SK-N-SH treated with all-trans-retinoic acid at 6 μM for 48 hours (cell line): ENCODE data around the gene UVRAG.

Experiments
- ATAC-seq: fragments of 200-7000 bp; cut with Tn5 transposase; 3 replicates; pipeline ENCODE4 v1.9.1; 2020; ENCODE audit warnings: mild to moderate bottlenecking, moderate library complexity
- ARNTL ChIP-seq: fragments of 450-650 bp; formaldehyde crosslinking; IDR thresholded peaks from 2 replicates; pipeline ENCODE4 v1.5.0; 2020; ENCODE audit warnings: low read depth, mild to moderate bottlenecking, moderate library complexity, borderline replicate concordance
- BACH2 ChIP-seq: fragments of 250-450 bp; sonication (Bioruptor Pico); IDR thresholded peaks from 2 replicates; pipeline ENCODE4 v1.9.0; 2021; ENCODE audit warnings: mild to moderate bottlenecking, borderline replicate concordance
- CREB5 ChIP-seq: fragments of 250-450 bp; sonication (Bioruptor Pico); IDR thresholded peaks from 2 replicates; pipeline ENCODE4 v1.5.1; 2020; ENCODE audit warnings: low read depth, mild to moderate bottlenecking, moderate library complexity
- ESRRG ChIP-seq: fragments of 250-450 bp; sonication (Bioruptor Pico); IDR thresholded peaks from 2 replicates; pipeline ENCODE4 v1.6.1; 2021; ENCODE audit warnings: mild to moderate bottlenecking
- GLIS3 ChIP-seq: fragments of 250-450 bp; sonication (Bioruptor Pico); IDR thresholded peaks from 2 replicates; pipeline ENCODE4 v1.5.0; 2020; ENCODE audit warnings: mild to moderate bottlenecking, moderate library complexity
- OSR1 ChIP-seq: fragments of 250-450 bp; sonication (Bioruptor Pico); IDR thresholded peaks from 2 replicates; pipeline ENCODE4 v1.8.0; 2022; ENCODE audit warnings: moderate library complexity, mild to moderate bottlenecking, inconsistent platforms
- PATZ1 ChIP-seq: fragments of 250-450 bp; sonication (Bioruptor Pico); IDR thresholded peaks from 2 replicates; pipeline ENCODE4 v1.8.0; 2020; ENCODE audit warnings: mild to moderate bottlenecking, moderate library complexity, borderline replicate concordance
- POU6F1 ChIP-seq: fragments of 250-450 bp; sonication (Bioruptor Pico); IDR thresholded peaks from 2 replicates; pipeline ENCODE4 v1.8.0; 2021; ENCODE audit warnings: low read depth, mild to moderate bottlenecking, moderate library complexity, borderline replicate concordance
- PPARA ChIP-seq: fragments of 250-450 bp; sonication (Bioruptor Pico); IDR thresholded peaks from 2 replicates; pipeline ENCODE4 v1.5.0; 2020; ENCODE audit warnings: mild to moderate bottlenecking, borderline replicate concordance
- RARB ChIP-seq: fragments of 250-450 bp; sonication (Bioruptor Pico); IDR thresholded peaks from 2 replicates; pipeline ENCODE4 v1.8.0; 2021; ENCODE audit warnings: mild to moderate bottlenecking, moderate library complexity
- SNAI2 ChIP-seq: fragments of 250-450 bp; sonication (Bioruptor Pico); IDR thresholded peaks from 2 replicates; pipeline ENCODE4 v1.5.0; 2020; ENCODE audit warnings: mild to moderate bottlenecking, moderate library complexity
- TCF4 ChIP-seq: fragments of 250-450 bp; sonication (Bioruptor Pico); IDR thresholded peaks from 2 replicates; pipeline ENCODE4 v1.8.0; 2021; ENCODE audit warnings: mild to moderate bottlenecking, moderate library complexity, borderline replicate concordance
- TOX ChIP-seq: fragments of 250-450 bp; sonication (Bioruptor Pico); IDR thresholded peaks from 2 replicates; pipeline ENCODE4 v1.8.0; 2021; ENCODE audit warnings: mild to moderate bottlenecking, moderate library complexity, borderline replicate concordance
- TSHZ2 ChIP-seq: fragments of 250-450 bp; sonication (Bioruptor Pico); IDR thresholded peaks from 2 replicates; pipeline ENCODE4 v1.5.0; 2020; ENCODE audit warnings: mild to moderate bottlenecking, moderate library complexity
- ZC3H10 ChIP-seq: fragments of 250-450 bp; sonication (Bioruptor Pico); IDR thresholded peaks from 2 replicates; pipeline ENCODE4 v1.5.1; 2021; ENCODE audit warnings: mild to moderate bottlenecking, moderate library complexity
- ZFP3 ChIP-seq: fragments of 250-450 bp; sonication (Bioruptor Pico); IDR thresholded peaks from 2 replicates; pipeline ENCODE4 v1.5.0; 2020; ENCODE audit warnings: mild to moderate bottlenecking, moderate library complexity
- ZFP30 ChIP-seq: fragments of 450-650 bp; formaldehyde crosslinking; IDR thresholded peaks from 2 replicates; pipeline ENCODE4 v1.5.0; 2022; ENCODE audit warnings: mild to moderate bottlenecking, moderate library complexity
- ZNF565 ChIP-seq: fragments of 450-650 bp; formaldehyde crosslinking; conservative IDR thresholded peaks from 2 replicates; pipeline ENCODE4 v1.5.0; 2020; ENCODE audit warnings: low read depth, mild to moderate bottlenecking, moderate library complexity
- ZNF70 ChIP-seq: fragments of 450-650 bp; formaldehyde crosslinking; IDR thresholded peaks from 2 replicates; pipeline ENCODE4 v1.5.0; 2020; ENCODE audit warnings: mild to moderate bottlenecking, moderate library complexity
- ZNF8 ChIP-seq: fragments of 450-650 bp; formaldehyde crosslinking; IDR thresholded peaks from 2 replicates; pipeline ENCODE4 v1.5.0; 2020; ENCODE audit warnings: mild to moderate bottlenecking, moderate library complexity

Gene UVRAG

GRCh38 chr11:75776546-75776945, 38.5 kb upstream of the UVRAG start:
- no peak for TF ChIP-seq ZFP3 (CRISPR knock-in tag)
- TF ChIP-seq POU6F1, result no peak
- TF ChIP-seq ESRRG (CRISPR knock-in tag), result no peak
- TF ChIP-seq ZNF8 (CRISPR knock-in tag), result no peak
- no peak for TF ChIP-seq TOX (CRISPR knock-in tag)
- TF ChIP-seq BACH2, result no peak
- no peak for TF ChIP-seq TCF4 (CRISPR knock-in tag)
- TF ChIP-seq ZNF565 (CRISPR knock-in tag), result no peak
- no peak for TF ChIP-seq TSHZ2 (CRISPR knock-in tag)
- no peak for TF ChIP-seq CREB5 (CRISPR knock-in tag)
- TF ChIP-seq ZFP30, result no peak
- TF ChIP-seq OSR1 (CRISPR knock-in tag), result no peak
- no peak for TF ChIP-seq SNAI2
- no peak for ATAC-seq

- no peak for TF ChIP-seq RARB
- TF ChIP-seq ZNF565 (CRISPR knock-in tag), result no peak
- no peak for TF ChIP-seq GLIS3 (CRISPR knock-in tag)
- no peak for TF ChIP-seq SNAI2
- TF ChIP-seq TCF4 (CRISPR knock-in tag), result no peak
- no peak for TF ChIP-seq ESRRG (CRISPR knock-in tag)
- TF ChIP-seq PATZ1 (CRISPR knock-in tag), result no peak
- TF ChIP-seq ARNTL, result no peak
- TF ChIP-seq ZFP3 (CRISPR knock-in tag), result no peak
- no peak for TF ChIP-seq ZNF70
- no peak for TF ChIP-seq TSHZ2 (CRISPR knock-in tag)
- no peak for TF ChIP-seq CREB5 (CRISPR knock-in tag)
- no peak for TF ChIP-seq ZFP30
- TF ChIP-seq PPARA, result no peak
- TF ChIP-seq BACH2, result no peak
- TF ChIP-seq ZC3H10 (CRISPR knock-in tag), result no peak
- TF ChIP-seq OSR1 (CRISPR knock-in tag), result no peak
- TF ChIP-seq, all 23 proteins: peak for 0
- no peak for ATAC-seq
Measured at GRCh38 chr11:75777461-75778110, 37.4 kb upstream of the UVRAG start.
